ENCODE results near the gene ADO. TPM values are rescaled to one million over a fixed set of nuclear protein-coding genes. Genes with fewer than 3 reads are reported as not detected.

Gene ADO
- total RNA-seq (ENCODE audit: low replicate concordance), result 8.9 and 15.1 TPM in 2 replicates

GRCh38 chr10:62804356-62805230, at the start of gene ADO:
Gene ADO (plus strand): TSS chr10:62804720. CDS start chr10:62805060, 340 bp downstream.

GRCh38 chr10:62816331-62817120, 12.0 kb downstream of the ADO start, which contains the start of gene EGR2:
Gene EGR2 (minus strand): TSS chr10:62816366. CDS start chr10:62816029, 337 bp downstream.

Other genes with a start within 250 kb of the ADO start
- 0.15 and 1.3 TPM in 2 replicates for gene EGR2, start 11.6 kb downstream of the ADO start, total RNA-seq (ENCODE audit: low replicate concordance)

Measured in smooth muscle cell of the coronary artery (primary cell).